ENCODE data around the gene IFITM10. TPM values are rescaled to one million over a fixed set of nuclear protein-coding genes. Genes with fewer than 3 reads are reported as not detected.

The IFITM10 gene
- 0.54 to 1.3 TPM (median 1.2 TPM) in 5 replicates for total RNA-seq (2022; extraction: Qiagen RNA extraction)

GRCh38 chr11:1750481-1750839, at the start of gene IFITM10:
IFITM10 (minus strand) TSS chr11:1750595; CDS start chr11:1750442, 153 bp downstream.

GRCh38 chr11:1763796-1764661, 13.6 kb upstream of the IFITM10 start, which contains the start of gene CTSD:
CTSD (minus strand) TSS chr11:1763927; CDS start chr11:1763859, 68 bp downstream.

GRCh38 chr11:1696608-1697570, 53.5 kb downstream of the IFITM10 start, which contains the start of gene KRTAP5-6:
KRTAP5-6 (plus strand) TSS chr11:1697195; CDS start chr11:1697246, 51 bp downstream.

Other genes with a start within 250 kb of the IFITM10 start
- 1.2 to 2.5 TPM (median 1.3 TPM) in 5 replicates for gene DUSP8, start 178.3 kb downstream of the IFITM10 start, total RNA-seq (2022; extraction: Qiagen RNA extraction)
- gene KRTAP5-1, start 165.3 kb downstream of the IFITM10 start, total RNA-seq (2022; extraction: Qiagen RNA extraction): not detected in 5 replicates
- gene KRTAP5-2, start 152.3 kb downstream of the IFITM10 start, total RNA-seq (2022; extraction: Qiagen RNA extraction): not detected in 5 replicates
- gene KRTAP5-3, start 142.1 kb downstream of the IFITM10 start, total RNA-seq (2022; extraction: Qiagen RNA extraction): not detected in 5 replicates
- not detected in 5 replicates for gene KRTAP5-4, start 128.5 kb downstream of the IFITM10 start, total RNA-seq (2022; extraction: Qiagen RNA extraction)
- gene KRTAP5-5, start 120.8 kb downstream of the IFITM10 start, total RNA-seq (2022; extraction: Qiagen RNA extraction): not detected in 5 replicates
- not detected in 5 replicates for gene KRTAP5-6, start 53.4 kb downstream of the IFITM10 start, total RNA-seq (2022; extraction: Qiagen RNA extraction)
- gene CTSD, start 13.3 kb upstream of the IFITM10 start, total RNA-seq (2022; extraction: Qiagen RNA extraction): 335 to 563 TPM (median 509 TPM) in 5 replicates
- 0.05 to 0.39 TPM (median 0.06 TPM) in 3 of 5 replicates, not detected in the others for gene SYT8, start 84.4 kb upstream of the IFITM10 start, total RNA-seq (2022; extraction: Qiagen RNA extraction)
- gene TNNI2, start 88.4 kb upstream of the IFITM10 start, total RNA-seq (2022; extraction: Qiagen RNA extraction): 0.25 TPM in 1 of 5 replicates, not detected in the others
- 0.55 to 2.7 TPM (median 1.6 TPM) in 5 replicates for gene LSP1, start 102.5 kb upstream of the IFITM10 start, total RNA-seq (2022; extraction: Qiagen RNA extraction)
- not detected in 5 replicates for gene PRR33, start 141.3 kb upstream of the IFITM10 start, total RNA-seq (2022; extraction: Qiagen RNA extraction)
- gene TNNT3, start 169.1 kb upstream of the IFITM10 start, total RNA-seq (2022; extraction: Qiagen RNA extraction): not detected in 5 replicates
- gene MRPL23, start 196.7 kb upstream of the IFITM10 start, total RNA-seq (2022; extraction: Qiagen RNA extraction): 133 to 163 TPM (median 158 TPM) in 5 replicates
- 5.3 to 14.5 TPM (median 10.2 TPM) in 5 replicates for gene H19, start 247.2 kb upstream of the IFITM10 start, total RNA-seq (2022; extraction: Qiagen RNA extraction)

Data from A549 treated with CORT108297 at 1 μM for 4 hours (cell line).